ENCODE data around the gene MYO16. TPM values are rescaled to one million over a fixed set of nuclear protein-coding genes. Genes with fewer than 3 reads are reported as not detected.

The MYO16 gene
- total and polyA plus RNA-seq, 7 donors = under 0.01 to 0.33 (median 0.28) TPM; not detected in 2

- Histone ChIP-seq H3K27me3 (no peaks in the 10 kb centered on the region), H3K36me3 (no peaks in the 10 kb centered on the region), H3K27ac (no peak overlapping the region), H3K9me3 (no peaks in the 10 kb centered on the region), H3K4me3 (no peak overlapping the region), H3K4me1 (peaks cover 0 to 6% (median 2%) of the 10 kb centered on the region in 4 donors)
- TF ChIP-seq CTCF (IDR thresholded peaks at IDR 0.05) = no peak
- TF ChIP-seq POLR2A (IDR thresholded peaks at IDR 0.05) = no peak
- no peak for TF ChIP-seq POLR2AphosphoS5 (IDR thresholded peaks at IDR 0.05)
- TF ChIP-seq EP300 (IDR thresholded peaks at IDR 0.05) = no peak
- no peak for DNase-seq
- intact Hi-C loops (cut with DNase I) = loop anchor here (5.0 kb wide), 1 partner anchor 1178 kb away; no protein-coding TSS in a partner anchor
Observed at GRCh38 chr13:108959234-108959633, 329.8 kb downstream of the MYO16 start.

GRCh38 chr13:108960006-108960405 is 330.6 kb downstream of the MYO16 start:
- DNase-seq = no peak
- Histone ChIP-seq H3K4me1 (peaks cover 0 to 6% (median 2%) of the 10 kb centered on the region in 4 donors), H3K27ac (no peak overlapping the region), H3K4me3 (no peak overlapping the region), H3K9me3 (no peaks in the 10 kb centered on the region), H3K36me3 (no peaks in the 10 kb centered on the region), H3K27me3 (no peaks in the 10 kb centered on the region)
- WGBS, 2 donors = 88 to 93% methylated on average over 6 of the region's 6 CpGs
- TF ChIP-seq EP300 (IDR thresholded peaks at IDR 0.05) = no peak
- no peak for TF ChIP-seq CTCF (IDR thresholded peaks at IDR 0.05)
- TF ChIP-seq POLR2AphosphoS5 (IDR thresholded peaks at IDR 0.05) = no peak
- TF ChIP-seq POLR2A (IDR thresholded peaks at IDR 0.05) = no peak
- intact Hi-C loops (cut with DNase I) = loop anchor here (2.0 to 5.0 kb wide), 4 partner anchors 43 to 1157 kb away; no protein-coding TSS in a partner anchor

- H3K27me3 ChIP-seq = no peaks in the 10 kb centered on the region
- intact Hi-C loops (cut with DNase I) = loop anchor here (2.0 to 5.0 kb wide), 4 partner anchors 44 to 1155 kb away; no protein-coding TSS in a partner anchor
- peaks cover 0 to 6% (median 2%) of the 10 kb centered on the region in 4 donors for H3K4me1 ChIP-seq
- H3K4me3 ChIP-seq = no peak overlapping the region
- DNase-seq = no peak
- no peaks in the 10 kb centered on the region for H3K9me3 ChIP-seq
- no peaks in the 10 kb centered on the region for H3K36me3 ChIP-seq
- no peak overlapping the region for H3K27ac ChIP-seq
- TF ChIP-seq POLR2AphosphoS5 (IDR thresholded peaks at IDR 0.05) (no peak), POLR2A (IDR thresholded peaks at IDR 0.05) (no peak), EP300 (IDR thresholded peaks at IDR 0.05) (no peak), CTCF (IDR thresholded peaks at IDR 0.05) (peak; percentile 66 to 83 (median 74))
- WGBS, 2 donors = 12 to 14% methylated on average over 7 of the region's 7 CpGs
Observed at GRCh38 chr13:108961542-108962125, 332.2 kb downstream of the MYO16 start.

- Histone ChIP-seq H3K27me3 (no peaks in the 10 kb centered on the region), H3K4me1 (peaks cover 0 to 2% (median under 1%) of the 10 kb centered on the region in 4 donors), H3K36me3 (no peaks in the 10 kb centered on the region), H3K27ac (no peak overlapping the region), H3K9me3 (no peaks in the 10 kb centered on the region), H3K4me3 (no peak overlapping the region)
- TF ChIP-seq POLR2A (IDR thresholded peaks at IDR 0.05) (no peak), EP300 (IDR thresholded peaks at IDR 0.05) (no peak)
- DNase-seq = no peak
- intact Hi-C loops (cut with DNase I) = loop anchor here (5.0 kb wide), 3 partner anchors 45 to 820 kb away; no protein-coding TSS in a partner anchor
Observed at GRCh38 chr13:108962654-108963053, 333.2 kb downstream of the MYO16 start.

GRCh38 chr13:108963276-108963810 is 333.9 kb downstream of the MYO16 start:
- Histone ChIP-seq H3K4me3 (no peak overlapping the region), H3K27me3 (no peaks in the 10 kb centered on the region), H3K4me1 (no peaks in the 10 kb centered on the region), H3K27ac (no peak overlapping the region), H3K9me3 (no peaks in the 10 kb centered on the region), H3K36me3 (no peaks in the 10 kb centered on the region)
- DNase-seq = no peak
- WGBS, 2 donors = 83 to 87% methylated on average over 3 of the region's 3 CpGs
- TF ChIP-seq POLR2A (IDR thresholded peaks at IDR 0.05) (no peak), CTCF (IDR thresholded peaks at IDR 0.05) (no peak), POLR2AphosphoS5 (IDR thresholded peaks at IDR 0.05) (no peak), EP300 (IDR thresholded peaks at IDR 0.05) (no peak)
- intact Hi-C loops (cut with DNase I) = loop anchor here (5.0 kb wide), 3 partner anchors 46 to 819 kb away; no protein-coding TSS in a partner anchor
